HG03575 (cell line): ENCODE results near the gene KY.

Experiments
- ATAC-seq: cut with Tn5 transposase; IDR thresholded peaks from one replicate; pipeline ENCODE4 v1.9.1; 2021; ENCODE audit not compliant: unreplicated experiment, insufficient number of reproducible peaks, low FRiP score; ENCODE audit errors: extremely low read depth

Gene KY

GRCh38 chr3:134625462-134625861 is 25.4 kb downstream of the KY start:
- no peak for ATAC-seq

GRCh38 chr3:134624537-134625287 is 26.1 kb downstream of the KY start:
- no peak for ATAC-seq

- ATAC-seq: no peak
Measured at GRCh38 chr3:134623615-134624245, 27.1 kb downstream of the KY start.

- ATAC-seq: no peak
Measured at GRCh38 chr3:134622806-134623365, 27.9 kb downstream of the KY start.

DNA sequence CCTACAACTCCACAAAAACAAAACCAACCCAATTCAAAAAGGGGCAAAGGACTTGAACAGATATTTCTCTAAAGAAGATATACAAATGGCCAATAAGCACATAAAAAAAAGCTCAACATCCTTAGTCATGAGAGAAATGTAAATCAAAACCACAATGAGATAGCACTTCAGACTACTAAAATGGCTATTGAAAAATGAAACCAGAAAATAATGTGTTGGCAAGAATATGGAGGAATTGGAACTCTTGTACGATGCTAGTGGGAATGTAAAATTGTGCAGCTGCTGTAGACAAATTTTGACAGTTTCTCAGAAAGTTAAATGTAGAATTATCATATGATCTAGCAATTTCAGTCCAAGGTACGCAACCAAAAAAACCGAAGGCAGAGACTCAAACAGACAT is 29.0 kb downstream of the KY start:
- no peak for ATAC-seq

DNA sequence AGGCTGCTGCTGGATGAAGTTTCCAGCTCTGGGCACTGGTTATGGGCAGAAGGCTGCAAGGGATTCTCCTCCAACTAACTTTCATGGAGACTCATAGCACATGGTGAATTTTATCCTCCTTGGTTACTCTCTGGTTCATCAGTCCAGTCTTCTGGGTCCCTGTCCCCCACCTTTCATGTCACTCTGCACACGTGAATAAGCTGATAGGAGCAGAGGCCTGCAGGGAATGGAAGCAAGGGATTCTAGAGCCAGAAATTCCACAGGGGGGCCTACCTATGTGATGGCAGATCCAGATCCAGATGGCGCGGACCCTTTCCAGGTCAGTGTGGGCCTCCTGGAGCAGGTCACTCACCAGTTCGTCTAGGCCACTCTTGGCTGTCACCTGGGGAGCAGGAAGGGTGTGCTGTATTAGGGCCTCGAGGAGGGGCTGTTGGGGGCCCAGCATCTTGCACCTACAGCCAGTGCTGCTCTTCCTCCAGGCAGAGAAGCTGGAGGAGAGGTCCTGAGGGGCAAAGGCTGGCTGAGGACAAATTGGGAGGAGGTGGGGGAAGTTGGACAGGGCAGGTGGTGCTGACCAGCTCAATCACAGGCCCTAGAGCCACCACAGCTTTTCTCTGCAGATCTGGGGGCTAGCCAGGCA is 30.2 kb downstream of the KY start:
- ATAC-seq: no peak

DNA sequence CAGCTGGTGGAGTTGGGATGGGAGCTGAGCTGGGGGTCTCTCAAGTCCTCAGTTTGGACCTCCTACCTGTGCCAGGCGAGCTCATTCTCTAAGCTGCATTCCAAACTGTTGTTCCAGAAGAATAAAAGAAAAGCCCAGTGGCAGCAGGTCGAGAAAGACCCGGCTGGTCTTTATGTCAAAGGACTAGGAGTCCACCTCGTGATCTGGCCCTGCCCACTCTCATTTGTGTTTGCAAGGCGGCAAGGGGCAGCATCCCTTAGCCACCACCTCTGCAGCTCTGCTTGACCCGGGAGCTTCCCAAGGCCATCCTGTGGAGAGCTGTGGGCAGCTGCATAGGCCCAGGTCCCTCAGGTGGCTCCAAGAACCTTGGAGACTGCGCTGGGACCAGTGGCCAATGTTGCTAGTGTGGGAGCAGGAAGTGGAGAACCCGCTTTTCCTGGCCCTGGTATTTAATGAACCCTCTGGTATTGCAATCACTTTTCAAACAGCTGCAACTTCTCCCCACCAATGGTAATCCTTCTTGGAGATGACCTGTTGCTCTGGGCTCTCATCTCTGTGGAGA is 30.9 kb downstream of the KY start:
- no peak for ATAC-seq

GRCh38 chr3:134619301-134619615 is 31.6 kb downstream of the KY start:
- ATAC-seq: no peak

- no peak for ATAC-seq
Measured at GRCh38 chr3:134618478-134619300, 32.1 kb downstream of the KY start.

GRCh38 chr3:134617608-134618477 is 33.0 kb downstream of the KY start:
- no peak for ATAC-seq

DNA sequence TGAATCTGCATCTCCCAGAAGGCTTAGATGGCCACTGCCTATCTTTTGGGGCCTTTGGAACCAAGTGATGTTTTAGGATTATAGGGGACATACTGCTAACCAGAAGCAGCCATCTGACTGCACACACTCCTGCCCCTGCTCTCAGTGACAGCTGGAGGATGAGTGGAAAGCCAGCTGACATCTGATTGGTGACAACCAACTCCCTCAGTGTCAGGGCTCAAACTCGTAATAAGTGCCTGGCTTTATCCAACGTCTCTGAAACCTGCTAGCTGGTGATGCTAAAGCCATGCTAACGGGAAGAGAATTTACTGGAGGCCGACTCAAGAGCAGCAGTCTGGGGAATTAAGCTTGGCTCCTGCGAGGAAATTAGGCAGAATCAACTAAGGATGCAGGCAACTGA is 35.1 kb downstream of the KY start:
- no peak for ATAC-seq

GRCh38 chr3:134614955-134615354 is 35.9 kb downstream of the KY start:
- ATAC-seq: no peak

DNA sequence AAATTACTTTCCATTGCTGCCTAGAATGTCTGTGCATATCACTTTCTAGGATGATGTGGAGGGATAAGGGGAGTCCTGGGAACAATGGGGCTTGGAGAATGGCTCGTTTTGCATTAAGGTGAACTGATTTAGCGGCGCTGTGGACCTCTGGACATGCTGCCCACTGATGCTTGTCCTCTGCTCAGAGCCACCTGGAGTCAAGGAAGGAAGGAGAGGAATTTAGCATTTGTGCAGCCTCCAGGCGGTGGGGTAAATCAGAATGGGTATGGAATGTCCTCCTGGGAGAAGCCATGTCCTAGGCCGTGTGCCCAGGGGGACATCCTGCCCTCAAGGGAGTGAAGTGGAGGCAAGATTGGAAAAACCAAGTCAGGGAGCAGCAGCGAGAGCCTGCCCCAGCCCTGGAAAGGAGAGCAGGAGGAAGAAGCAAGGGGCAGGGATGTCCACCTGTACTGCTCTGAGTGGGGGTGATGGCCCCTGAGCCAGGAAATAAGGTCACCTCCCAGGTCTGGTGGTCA is 37.8 kb downstream of the KY start:
- ATAC-seq: no peak

GRCh38 chr3:134611516-134611915 is 39.3 kb downstream of the KY start:
- no peak for ATAC-seq

DNA sequence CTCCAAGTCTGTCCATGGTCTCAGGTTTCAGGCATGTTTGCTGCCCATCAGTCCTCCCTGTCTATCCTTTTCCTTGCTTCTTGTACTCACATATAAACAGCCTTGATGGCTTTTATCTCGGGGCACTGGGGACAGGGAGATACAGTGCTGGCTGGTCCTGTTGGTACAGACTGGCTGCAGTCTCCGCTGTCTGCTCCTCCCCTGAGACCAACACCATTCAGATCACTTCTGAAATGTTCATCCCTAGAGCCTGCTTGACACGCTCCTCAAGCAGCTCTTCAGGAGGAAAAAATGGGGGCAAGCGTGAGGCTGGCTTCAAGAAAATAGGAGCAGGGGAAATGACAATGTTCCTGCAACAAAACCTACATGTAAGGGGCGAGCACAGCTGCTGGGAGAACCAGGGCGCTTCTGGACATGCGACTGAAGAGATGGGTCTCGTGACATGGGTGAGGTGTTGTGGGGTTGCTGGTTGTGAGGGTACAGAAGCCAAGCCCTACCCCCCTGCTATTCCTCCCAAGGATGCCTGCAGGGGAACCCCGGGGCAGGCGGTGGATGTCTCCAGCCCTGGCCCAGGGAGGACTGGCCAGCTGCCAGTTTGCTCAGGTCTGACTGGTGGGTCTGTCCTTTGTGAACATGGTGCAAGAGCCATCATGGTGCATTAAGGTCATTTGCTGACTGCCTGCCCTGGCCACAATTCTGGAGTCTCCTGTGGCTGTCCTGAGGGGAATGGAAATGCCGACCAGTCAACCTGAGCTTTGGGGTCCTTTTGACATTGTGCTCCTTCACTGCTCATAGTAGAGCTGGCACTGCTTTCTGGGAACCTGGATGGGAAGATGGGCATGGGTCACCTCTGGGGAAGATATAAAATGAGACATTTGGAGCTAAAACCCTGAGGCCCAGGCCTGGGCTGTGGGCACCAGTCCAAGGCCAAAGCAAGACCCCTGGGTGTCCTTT is 40.1 kb downstream of the KY start:
- ATAC-seq: no peak

GRCh38 chr3:134609821-134610431 is 40.9 kb downstream of the KY start:
- ATAC-seq: no peak
